KMS-11 (cell line): Measurements from ENCODE around the gene LPIN2.

Source experiments
- H2AFZ ChIP-seq: fragments of 200-600 bp; sonication (generic); 2 replicates; pipeline ENCODE4 v1.6.1; 2016; ENCODE audit warnings: antibody characterized with exemption, mixed run types, low read depth
- H3K27ac ChIP-seq: fragments of 200-600 bp; sonication (generic); 2 replicates; pipeline ENCODE4 v1.6.1; 2016; ENCODE audit warnings: mild to moderate bottlenecking, mixed run types
- H3K27me3 ChIP-seq: fragments of 200-600 bp; sonication (generic); 2 replicates; pipeline ENCODE4 v1.6.1; 2017; ENCODE audit warnings: mild to moderate bottlenecking, low read depth, mixed run types, moderate library complexity; ENCODE audit not compliant: insufficient read depth
- H3K36me3 ChIP-seq: fragments of 200-600 bp; sonication (generic); 2 replicates; pipeline ENCODE4 v1.6.1; 2017; ENCODE audit warnings: mild to moderate bottlenecking, mixed run types; ENCODE audit not compliant: insufficient read depth
- H3K4me1 ChIP-seq: fragments of 200-600 bp; sonication (generic); 2 replicates; pipeline ENCODE4 v1.6.1; 2016; ENCODE audit warnings: mild to moderate bottlenecking, low read depth, mixed run types; ENCODE audit not compliant: poor library complexity, severe bottlenecking
- H3K4me2 ChIP-seq: fragments of 200-600 bp; sonication (generic); 2 replicates; pipeline ENCODE4 v1.7.0; 2016; ENCODE audit warnings: mild to moderate bottlenecking, mixed run types
- H3K4me3 ChIP-seq: fragments of 200-600 bp; sonication (generic); IDR thresholded peaks from 2 replicates; pipeline ENCODE4 v1.6.1; 2017; ENCODE audit warnings: low read depth, low read length, mixed read lengths; ENCODE audit not compliant: insufficient read depth
- H3K79me2 ChIP-seq: fragments of 200-600 bp; sonication (generic); 2 replicates; pipeline ENCODE4 v1.6.1; 2016; ENCODE audit warnings: low read depth, mixed run types; ENCODE audit not compliant: insufficient read depth
- H3K9ac ChIP-seq: fragments of 200-600 bp; sonication (generic); 2 replicates; pipeline ENCODE4 v1.6.1; 2016; ENCODE audit warnings: mild to moderate bottlenecking, mixed run types
- H4K20me1 ChIP-seq: fragments of 200-600 bp; sonication (generic); 2 replicates; pipeline ENCODE4 v1.6.1; 2016; ENCODE audit warnings: mild to moderate bottlenecking, mixed run types; ENCODE audit not compliant: insufficient read depth
- TF ChIP-seq, protein P1 (sequence below): fragments of 200-600 bp; sonication (generic); conservative IDR thresholded peaks from 2 replicates; pipeline ENCODE4 v1.6.1; 2017; ENCODE audit warnings: low read depth, mild to moderate bottlenecking, antibody characterized with exemption, low read length, moderate library complexity, mixed read lengths

LPIN2 gene

DNA sequence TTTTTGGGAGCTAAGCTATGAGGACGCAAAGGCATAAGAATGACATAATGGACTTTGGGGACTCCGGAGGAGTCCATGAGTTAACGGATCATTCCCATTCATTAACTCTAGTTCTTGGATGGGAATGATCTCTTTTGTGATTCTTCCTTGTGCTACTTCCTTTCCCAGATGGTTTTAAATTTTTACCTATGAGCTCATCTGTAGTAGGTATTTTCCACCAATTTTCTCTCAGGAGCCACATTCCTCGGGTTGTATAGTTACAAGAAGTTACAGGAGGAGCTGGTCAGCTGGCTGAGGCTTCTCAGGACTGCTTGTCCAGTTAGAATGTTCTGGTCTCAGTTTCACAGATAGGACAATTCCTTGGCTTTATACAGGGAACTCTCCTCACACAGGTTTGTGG lies 42.9 kb upstream of the LPIN2 start:
- H3K4me2 ChIP-seq: no peak overlapping the region
- TF ChIP-seq, protein P1, sequence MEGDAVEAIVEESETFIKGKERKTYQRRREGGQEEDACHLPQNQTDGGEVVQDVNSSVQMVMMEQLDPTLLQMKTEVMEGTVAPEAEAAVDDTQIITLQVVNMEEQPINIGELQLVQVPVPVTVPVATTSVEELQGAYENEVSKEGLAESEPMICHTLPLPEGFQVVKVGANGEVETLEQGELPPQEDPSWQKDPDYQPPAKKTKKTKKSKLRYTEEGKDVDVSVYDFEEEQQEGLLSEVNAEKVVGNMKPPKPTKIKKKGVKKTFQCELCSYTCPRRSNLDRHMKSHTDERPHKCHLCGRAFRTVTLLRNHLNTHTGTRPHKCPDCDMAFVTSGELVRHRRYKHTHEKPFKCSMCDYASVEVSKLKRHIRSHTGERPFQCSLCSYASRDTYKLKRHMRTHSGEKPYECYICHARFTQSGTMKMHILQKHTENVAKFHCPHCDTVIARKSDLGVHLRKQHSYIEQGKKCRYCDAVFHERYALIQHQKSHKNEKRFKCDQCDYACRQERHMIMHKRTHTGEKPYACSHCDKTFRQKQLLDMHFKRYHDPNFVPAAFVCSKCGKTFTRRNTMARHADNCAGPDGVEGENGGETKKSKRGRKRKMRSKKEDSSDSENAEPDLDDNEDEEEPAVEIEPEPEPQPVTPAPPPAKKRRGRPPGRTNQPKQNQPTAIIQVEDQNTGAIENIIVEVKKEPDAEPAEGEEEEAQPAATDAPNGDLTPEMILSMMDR: no peak
- H3K36me3 ChIP-seq: no peaks in the 10 kb centered on the region
- no peaks in the 10 kb centered on the region for H3K79me2 ChIP-seq
- H2AFZ ChIP-seq: no peak overlapping the region
- no peak overlapping the region for H3K4me3 ChIP-seq
- H3K9ac ChIP-seq: no peak overlapping the region
- H3K27ac ChIP-seq: no peak overlapping the region
- peaks cover 2% of the 10 kb centered on the region for H3K4me1 ChIP-seq
- no peaks in the 10 kb centered on the region for H4K20me1 ChIP-seq
- no peaks in the 10 kb centered on the region for H3K27me3 ChIP-seq

DNA sequence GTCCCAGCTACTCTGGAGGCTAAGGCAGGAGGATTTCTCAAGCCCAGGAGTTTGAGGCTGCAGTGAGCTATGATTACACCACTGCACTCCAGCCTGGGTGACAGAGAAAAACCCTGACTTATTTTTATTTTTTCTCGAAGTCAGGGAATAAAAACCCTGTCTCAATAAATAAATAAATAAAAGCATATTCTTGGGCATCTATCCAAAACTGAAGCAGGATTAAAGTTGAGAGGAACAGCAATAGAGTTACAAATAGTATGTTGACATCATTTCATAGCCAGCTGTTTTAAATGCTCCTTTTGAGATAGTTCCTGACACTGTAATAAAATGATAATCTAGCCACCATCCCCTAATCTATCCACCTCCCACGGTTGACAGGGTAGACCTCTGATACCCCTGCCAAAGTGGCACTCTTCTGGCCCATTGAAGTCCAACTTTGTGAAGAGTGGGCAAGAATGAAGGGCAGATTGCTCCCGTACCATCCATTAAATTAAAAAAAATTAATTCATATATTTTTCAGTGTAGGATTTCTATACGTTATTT lies 42.3 kb upstream of the LPIN2 start:
- Histone ChIP-seq H2AFZ (no peak overlapping the region), H3K27ac (no peak overlapping the region), H3K4me2 (no peak overlapping the region), H4K20me1 (no peaks in the 10 kb centered on the region), H3K4me1 (no peaks in the 10 kb centered on the region), H3K9ac (no peak overlapping the region), H3K79me2 (no peaks in the 10 kb centered on the region), H3K36me3 (no peaks in the 10 kb centered on the region), H3K27me3 (no peaks in the 10 kb centered on the region), H3K4me3 (no peak overlapping the region)
- TF ChIP-seq, protein P1: no peak

DNA sequence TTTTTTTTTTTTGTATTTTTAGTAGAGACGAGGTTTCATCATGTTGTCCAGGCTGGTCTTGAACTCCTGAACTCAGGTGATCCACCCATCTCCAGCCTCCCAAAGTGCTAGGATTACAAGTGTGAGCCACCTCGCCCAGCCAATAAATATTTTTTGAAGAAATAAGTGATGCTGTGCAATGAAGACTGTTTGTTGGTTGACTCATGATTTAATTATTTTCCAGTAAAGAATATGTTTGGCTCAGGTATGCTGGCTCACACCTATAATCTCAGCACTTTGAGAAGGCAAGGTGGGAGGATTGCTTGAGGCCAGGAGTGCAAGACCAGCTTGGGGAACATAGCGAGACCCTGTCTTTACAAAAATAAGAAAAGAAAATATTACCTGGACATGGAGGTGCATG lies 41.8 kb upstream of the LPIN2 start:
- Histone ChIP-seq H4K20me1 (no peaks in the 10 kb centered on the region), H3K27ac (no peak overlapping the region), H3K79me2 (no peaks in the 10 kb centered on the region), H3K9ac (no peak overlapping the region), H3K27me3 (no peaks in the 10 kb centered on the region), H2AFZ (no peak overlapping the region), H3K4me3 (no peak overlapping the region), H3K4me1 (no peaks in the 10 kb centered on the region), H3K4me2 (no peak overlapping the region), H3K36me3 (no peaks in the 10 kb centered on the region)
- TF ChIP-seq, protein P1: no peak

DNA sequence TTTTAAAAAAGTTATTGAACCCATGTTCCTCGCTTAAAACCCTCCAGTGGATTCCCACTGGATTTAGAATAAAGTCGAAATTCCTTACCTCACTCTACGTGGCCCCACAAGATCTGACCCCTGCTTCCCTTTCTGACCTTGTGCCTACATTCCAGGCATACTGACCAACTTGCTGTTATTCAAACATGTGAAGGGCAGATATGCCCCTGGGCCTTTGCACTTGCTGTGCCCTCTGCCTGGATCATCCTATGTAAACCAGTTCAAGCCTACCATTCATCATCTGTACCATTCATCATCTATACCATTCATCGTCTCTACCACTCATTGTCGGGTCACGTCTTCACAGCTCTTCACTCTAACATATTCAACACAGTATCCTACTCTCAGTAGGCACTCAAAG lies 41.3 kb upstream of the LPIN2 start:
- H3K27me3 ChIP-seq: no peaks in the 10 kb centered on the region
- TF ChIP-seq, protein P1: no peak

DNA sequence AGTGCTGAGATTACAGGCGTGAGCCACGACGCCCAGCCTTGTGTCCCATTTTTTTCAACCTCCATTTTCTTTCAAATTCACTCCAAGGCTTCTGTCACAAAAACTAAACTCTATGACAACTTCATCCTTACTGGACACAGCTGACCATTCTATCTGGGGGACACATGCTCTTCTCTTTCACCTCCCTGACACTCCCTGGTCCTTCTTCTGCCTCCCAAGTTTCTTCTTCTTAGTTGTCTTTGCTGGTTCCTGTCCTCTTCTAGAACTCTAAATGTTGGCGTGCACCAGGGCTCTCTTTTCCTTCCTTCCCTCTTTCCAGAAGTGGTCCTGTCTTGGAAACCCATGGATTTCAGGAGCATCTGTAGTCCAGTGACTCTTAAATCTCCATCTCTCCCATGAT lies 40.1 kb upstream of the LPIN2 start:
- H2AFZ ChIP-seq: no peak overlapping the region
- H4K20me1 ChIP-seq: no peaks in the 10 kb centered on the region
- H3K4me1 ChIP-seq: no peaks in the 10 kb centered on the region
- no peaks in the 10 kb centered on the region for H3K36me3 ChIP-seq
- H3K27ac ChIP-seq: no peak overlapping the region
- no peak overlapping the region for H3K9ac ChIP-seq
- no peaks in the 10 kb centered on the region for H3K27me3 ChIP-seq
- TF ChIP-seq, protein P1: no peak
- no peaks in the 10 kb centered on the region for H3K79me2 ChIP-seq
- no peak overlapping the region for H3K4me3 ChIP-seq
- no peak overlapping the region for H3K4me2 ChIP-seq

More for the DNA sequence above, 41.3 kb upstream of the LPIN2 start:
- Histone ChIP-seq H3K9ac (no peak overlapping the region), H3K4me3 (no peak overlapping the region), H3K4me1 (no peaks in the 10 kb centered on the region), H3K79me2 (no peaks in the 10 kb centered on the region), H4K20me1 (no peaks in the 10 kb centered on the region), H3K27ac (no peak overlapping the region), H3K36me3 (no peaks in the 10 kb centered on the region), H2AFZ (no peak overlapping the region), H3K4me2 (no peak overlapping the region)
